ENCODE data around the gene SHISAL2A. TPM values are rescaled to one million over a fixed set of nuclear protein-coding genes. Genes with fewer than 3 reads are reported as not detected.
"Not testable (repeated sequence)": the region's sequence is repeated elsewhere in the genome, so short reads cannot be mapped to it uniquely, and the experiment has no call there.

Gene SHISAL2A
- total and polyA plus RNA-seq, 3 donors from 2014 or later, result 2.2 to 5.0 (median 4.8) TPM

- peak; percentile 76 for DNase-seq
- intact Hi-C loops (cut with DNase I; ENCODE audit: low total_unique reads); H3K4me3 ChIP-seq; H3K27me3 ChIP-seq; H3K36me3 ChIP-seq (ENCODE audit: low read depth, missing control alignments); H3K27ac ChIP-seq; H3K4me1 ChIP-seq; H3K9me3 ChIP-seq: not testable (repeated sequence)
- WGBS, 2 donors, result 65 to 77% methylated on average over 17 of the region's 17 CpGs
- peak; percentile 48 to 84 (median 70) for TF ChIP-seq CTCF (IDR thresholded peaks at IDR 0.05)
These were observed 53.3 kb downstream of the SHISAL2A start for GRCh38 chr1:52686261-52686751.

GRCh38 chr1:52686830-52687229 lies 53.9 kb downstream of the SHISAL2A start:
- Histone ChIP-seq H3K27ac (no peak overlapping the region), H3K27me3 (no peaks in the 10 kb centered on the region), H3K4me3 (no peak overlapping the region), H3K9me3 (no peaks in the 10 kb centered on the region), H3K36me3 (ENCODE audit: low read depth, missing control alignments) (no peaks in the 10 kb centered on the region), H3K4me1 (no peaks in the 10 kb centered on the region)
- WGBS, 2 donors, result 90 to 97% methylated on average over 5 of the region's 5 CpGs
- intact Hi-C loops (cut with DNase I; ENCODE audit: low total_unique reads), result no loop called here
- TF ChIP-seq CTCF (IDR thresholded peaks at IDR 0.05) (no peak), POLR2A (IDR thresholded peaks at IDR 0.05) (no peak)
- DNase-seq, result no peak

GRCh38 chr1:52691821-52692220 lies 58.9 kb downstream of the SHISAL2A start:
- Histone ChIP-seq H3K9me3 (no peaks in the 10 kb centered on the region), H3K27ac (no peak overlapping the region), H3K4me1 (no peaks in the 10 kb centered on the region), H3K36me3 (ENCODE audit: low read depth, missing control alignments) (no peaks in the 10 kb centered on the region), H3K27me3 (no peaks in the 10 kb centered on the region), H3K4me3 (no peak overlapping the region)
- intact Hi-C loops (cut with DNase I; ENCODE audit: low total_unique reads), result no loop called here
- TF ChIP-seq POLR2A (IDR thresholded peaks at IDR 0.05), result no peak
- no peak for TF ChIP-seq CTCF (IDR thresholded peaks at IDR 0.05)
- DNase-seq, result no peak
- WGBS, 2 donors, result 92 to 96% methylated on average over 3 of the region's 3 CpGs

- Histone ChIP-seq H3K27ac (no peak overlapping the region), H3K4me1 (peaks cover 5% of the 10 kb centered on the region), H3K27me3 (no peaks in the 10 kb centered on the region), H3K4me3 (no peak overlapping the region), H3K36me3 (ENCODE audit: low read depth, missing control alignments) (no peaks in the 10 kb centered on the region), H3K9me3 (no peaks in the 10 kb centered on the region)
- 95 to 97% methylated on average over 4 of the region's 4 CpGs for WGBS, 2 donors
- DNase-seq, result no peak
- intact Hi-C loops (cut with DNase I; ENCODE audit: low total_unique reads), result no loop called here
- TF ChIP-seq POLR2A (IDR thresholded peaks at IDR 0.05) (no peak), CTCF (IDR thresholded peaks at IDR 0.05) (no peak)
These were observed 59.7 kb downstream of the SHISAL2A start for GRCh38 chr1:52692697-52693096.

GRCh38 chr1:52693351-52693750 lies 60.4 kb downstream of the SHISAL2A start:
- H3K27ac ChIP-seq; H3K36me3 ChIP-seq (ENCODE audit: low read depth, missing control alignments); H3K9me3 ChIP-seq; intact Hi-C loops (cut with DNase I; ENCODE audit: low total_unique reads); H3K4me3 ChIP-seq; H3K4me1 ChIP-seq; H3K27me3 ChIP-seq; DNase-seq: not testable (repeated sequence)
- 95 to 98% methylated on average over 10 of the region's 10 CpGs for WGBS, 2 donors
